HepG2 (cell line): ENCODE measurements around the gene KRTAP10-2. TPM values are rescaled to one million over a fixed set of nuclear protein-coding genes. Genes with fewer than 3 reads are reported as not detected.

ENCODE experiments used
- BORCS8-MEF2B ChIP-seq: sonication (generic); formaldehyde crosslinking; IDR thresholded peaks from 2 replicates; pipeline ENCODE4 v1.8.0; 2022; ENCODE audit warnings: mild to moderate bottlenecking, missing genetic modification reagents
- CEBPB ChIP-seq: IDR thresholded peaks from 2 replicates; pipeline ENCODE4 v1.6.1; 2011; ENCODE audit warnings: low read depth, low read length, improper control_type of control experiment, borderline replicate concordance
- FOXO1 ChIP-seq: sonication (generic); formaldehyde crosslinking; IDR thresholded peaks from 2 replicates; pipeline ENCODE4 v1.4.0; 2020; ENCODE audit warnings: missing genetic modification reagents
- FOXO4 ChIP-seq: sonication (generic); formaldehyde crosslinking; conservative IDR thresholded peaks from 2 replicates; pipeline ENCODE4 v1.8.1; 2023; ENCODE audit warnings: missing genetic modification reagents
- HNF4A ChIP-seq: sonication (generic); formaldehyde crosslinking; IDR thresholded peaks from 2 replicates; pipeline ENCODE4 v1.4.0; 2020; ENCODE audit warnings: missing genetic modification reagents
- MIXL1 ChIP-seq: IDR thresholded peaks from 2 replicates; pipeline ENCODE4 v1.6.1; 2016
- NBN ChIP-seq: fragments of 450-650 bp; conservative IDR thresholded peaks from 2 replicates; pipeline ENCODE4 v1.6.1; 2017
- NR2C2 ChIP-seq: sonication (generic); formaldehyde crosslinking; IDR thresholded peaks from 2 replicates; pipeline ENCODE4 v1.4.0; 2020; ENCODE audit warnings: missing genetic modification reagents, mild to moderate bottlenecking, moderate library complexity, borderline replicate concordance
- TBL1XR1 ChIP-seq: fragments of 150-350 bp; IDR thresholded peaks from 2 replicates; pipeline ENCODE4 v1.6.1; 2014; ENCODE audit warnings: borderline replicate concordance, low read length; ENCODE audit not compliant: partially characterized antibody
- XRCC5 ChIP-seq: fragments of 200-400 bp; formaldehyde crosslinking; optimal IDR thresholded peaks from 2 replicates; pipeline ENCODE3; 2017; ENCODE audit warnings: mild to moderate bottlenecking, low read length
- ZBTB44 ChIP-seq: sonication (generic); formaldehyde crosslinking; IDR thresholded peaks from 2 replicates; pipeline ENCODE4 v1.4.0; 2020; ENCODE audit warnings: missing genetic modification reagents
- ZNF264 ChIP-seq: sonication (generic); formaldehyde crosslinking; IDR thresholded peaks from 2 replicates; pipeline ENCODE4 v1.4.0; 2020; ENCODE audit warnings: missing genetic modification reagents
- ZNF556 ChIP-seq: sonication (generic); formaldehyde crosslinking; IDR thresholded peaks from 2 replicates; pipeline ENCODE4 v1.4.0; 2020; ENCODE audit warnings: mild to moderate bottlenecking, missing genetic modification reagents, borderline replicate concordance
- ZNF644 ChIP-seq: IDR thresholded peaks from 2 replicates; pipeline ENCODE4 v1.6.1; 2016; ENCODE audit warnings: low read depth
- ZNF687 ChIP-seq: sonication (generic); formaldehyde crosslinking; IDR thresholded peaks from 2 replicates; pipeline ENCODE4 v1.5.1; 2020; ENCODE audit warnings: mild to moderate bottlenecking, missing genetic modification reagents, moderate library complexity
- ZNF713 ChIP-seq: sonication (generic); formaldehyde crosslinking; IDR thresholded peaks from 2 replicates; pipeline ENCODE4 v1.4.0; 2020; ENCODE audit warnings: mild to moderate bottlenecking, missing genetic modification reagents
- polyA plus RNA-seq, 8 experiments: library from polyadenylated mRNA; depleted of rRNA in 3 of 8; stranded (reverse) in 7 of 8; unstranded in 1 of 8; fragments of >200 nt; fragmentation: Illumina TruSeq in 4 of 8; extraction: Trizol in 4 of 8; gene quantifications; 2 replicates each; pipeline versions ENCODE4 v1.2.1 to v1.2.3, GENCODE V29; 2011 to 2016; ENCODE audit warnings: low read depth in 4 of 8, missing spikeins in 1 of 8, mixed read lengths in 1 of 8; ENCODE audit not compliant: insufficient read depth in 1 of 8
- total RNA-seq, 5 experiments: library from RNA; depleted of rRNA; stranded (reverse); fragments of >200 nt; fragmentation: Illumina TruSeq; extraction: Trizol; gene quantifications; 2 replicates each; pipeline ENCODE4 v1.2.3, GENCODE V29; 2016; ENCODE audit warnings: low read depth in 1 of 5
- TF ChIP-seq, protein P1 (sequence below): sonication (generic); formaldehyde crosslinking; IDR thresholded peaks from 2 replicates; pipeline ENCODE4 v1.4.0; 2020; ENCODE audit warnings: missing genetic modification reagents, borderline replicate concordance

The KRTAP10-2 gene
- total and polyA plus RNA-seq, 2 of the 13 experiments (the other 11 are each of a cell fraction or from before 2014, with no cell fraction given), result not detected

- TF ChIP-seq, protein P1, sequence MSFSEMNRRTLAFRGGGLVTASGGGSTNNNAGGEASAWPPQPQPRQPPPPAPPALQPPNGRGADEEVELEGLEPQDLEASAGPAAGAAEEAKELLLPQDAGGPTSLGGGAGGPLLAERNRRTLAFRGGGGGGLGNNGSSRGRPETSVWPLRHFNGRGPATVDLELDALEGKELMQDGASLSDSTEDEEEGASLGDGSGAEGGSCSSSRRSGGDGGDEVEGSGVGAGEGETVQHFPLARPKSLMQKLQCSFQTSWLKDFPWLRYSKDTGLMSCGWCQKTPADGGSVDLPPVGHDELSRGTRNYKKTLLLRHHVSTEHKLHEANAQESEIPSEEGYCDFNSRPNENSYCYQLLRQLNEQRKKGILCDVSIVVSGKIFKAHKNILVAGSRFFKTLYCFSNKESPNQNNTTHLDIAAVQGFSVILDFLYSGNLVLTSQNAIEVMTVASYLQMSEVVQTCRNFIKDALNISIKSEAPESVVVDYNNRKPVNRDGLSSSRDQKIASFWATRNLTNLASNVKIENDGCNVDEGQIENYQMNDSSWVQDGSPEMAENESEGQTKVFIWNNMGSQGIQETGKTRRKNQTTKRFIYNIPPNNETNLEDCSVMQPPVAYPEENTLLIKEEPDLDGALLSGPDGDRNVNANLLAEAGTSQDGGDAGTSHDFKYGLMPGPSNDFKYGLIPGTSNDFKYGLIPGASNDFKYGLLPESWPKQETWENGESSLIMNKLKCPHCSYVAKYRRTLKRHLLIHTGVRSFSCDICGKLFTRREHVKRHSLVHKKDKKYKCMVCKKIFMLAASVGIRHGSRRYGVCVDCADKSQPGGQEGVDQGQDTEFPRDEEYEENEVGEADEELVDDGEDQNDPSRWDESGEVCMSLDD (CRISPR knock-in tag), result no peak
- TF ChIP-seq NBN (no peak), ZNF264 (CRISPR knock-in tag) (peak; percentile 63; the same call in 1 of the 2 replicates), TBL1XR1 (no peak), CEBPB (no peak), ZNF687 (peak; percentile 91), ZNF644 (CRISPR knock-in tag) (peak; percentile 41; the same call in 1 of the 2 replicates), MIXL1 (CRISPR knock-in tag) (peak; percentile 24; the same call in 1 of the 2 replicates), HNF4A (peak; percentile 89), ZNF713 (CRISPR knock-in tag) (no peak), NR2C2 (no peak), FOXO4 (no peak), ZNF556 (CRISPR knock-in tag) (0 out of 2 replicates have a peak, but pooled peaks have one; percentile 44), XRCC5 (peak; percentile 52), FOXO1 (CRISPR knock-in tag) (no peak), BORCS8-MEF2B (CRISPR knock-in tag) (no peak), ZBTB44 (CRISPR knock-in tag) (no peak)
These were observed 23.4 kb upstream of the KRTAP10-2 start (continued) for GRCh38 chr21:44574457-44575306.
